Heart left ventricle (tissue), 16 donors: ENCODE data around the gene C1orf122. TPM values are rescaled to one million over a fixed set of nuclear protein-coding genes. Genes with fewer than 3 reads are reported as not detected.
A peak's percentile ranks its signal among the peaks of the same experiment; 100 is the strongest.

Source experiments
- ATAC-seq, 4 donors: fragments of 200-7000 bp; cut with Tn5 transposase; one replicate each; pipeline ENCODE4 v1.9.1; 2020 to 2022; ENCODE audit warnings: moderate library complexity in 4 of 4, mild to moderate bottlenecking in 3 of 4, moderate number of reproducible peaks in 1 of 4
- DNase-seq, 5 donors: peaks; one replicate each; pipeline ENCODE4 v3.0.0-alpha.2; 2020
- H3K27ac ChIP-seq, 12 donors: fragments of 200-600 bp; sonication (generic) in 4 of 12; one replicate each; pipeline versions ENCODE4 v1.5.0 to v1.8.0; 2016 to 2022; ENCODE audit warnings: mild to moderate bottlenecking in 2 of 12
- H3K27me3 ChIP-seq, 9 donors: fragments of 200-600 bp; sonication (generic) in 2 of 9; one replicate each; pipeline versions ENCODE4 v1.5.1 to v1.8.0; 2016 to 2022; ENCODE audit warnings: mild to moderate bottlenecking in 3 of 9
- H3K36me3 ChIP-seq, 9 donors: fragments of 200-600 bp; sonication (generic) in 2 of 9; one replicate each; pipeline versions ENCODE4 v1.5.0 to v1.8.0; 2018 to 2022; ENCODE audit warnings: mild to moderate bottlenecking in 2 of 9
- H3K4me1 ChIP-seq, 12 donors: fragments of 200-600 bp; sonication (generic) in 4 of 12; one replicate each; pipeline versions ENCODE4 v1.5.0 to v1.8.0; 2016 to 2022; ENCODE audit warnings: mild to moderate bottlenecking in 3 of 12
- H3K4me3 ChIP-seq, 12 donors: fragments of 200-600 bp; sonication (generic) in 4 of 12; one replicate each; pipeline versions ENCODE4 v1.5.0 to v1.8.0; 2017 to 2022; ENCODE audit warnings: mild to moderate bottlenecking in 9 of 12, moderate library complexity in 4 of 12
- H3K9me3 ChIP-seq, 12 donors: fragments of 200-600 bp; sonication (generic) in 4 of 12; one replicate each; pipeline versions ENCODE4 v1.5.0 to v1.8.0; 2016 to 2022; ENCODE audit warnings: mild to moderate bottlenecking in 1 of 12
- POLR2A ChIP-seq, 2 donors: fragments of 450-650 bp; IDR thresholded peaks; one replicate each; pipeline ENCODE4 v1.6.1; 2017; ENCODE audit warnings: antibody characterized with exemption in 2 of 2, mild to moderate bottlenecking in 2 of 2, moderate library complexity in 2 of 2
- WGBS, 4 donors: extraction: QIAGEN DNeasy Blood & Tissue Kit in 2 of 4; methylation state at CpG; one replicate each; pipeline versions ENCODE4 v1.1.5 to v1.1.7; 2013 to 2018; 5-methylcytosine and 5-hydroxymethylcytosine counted together
- intact Hi-C, 10 donors: fragments of 100-400 bp; cut with DNase I; formaldehyde crosslinking; loops; one replicate each; pipeline versions ENCODE4 v1.11.1 to v1.14.2; 2022
- polyA plus RNA-seq, 2 donors: library from polyadenylated mRNA; stranded (reverse); fragments of 200-250 nt; gene quantifications; one replicate each; pipeline ENCODE4 v1.2.3, GENCODE V29; 2013
- total RNA-seq, 9 donors: library from RNA; depleted of rRNA in 2 of 9; stranded (reverse); fragments of >200 nt in 2 of 9; fragmentation: NEBNext Ultra II Directional in 3 of 9; extraction: Animal tissue kit (Norgen Biotek cat#: 25700) in 3 of 9; gene quantifications; one replicate each; pipeline versions ENCODE4 v1.1.0 to v1.2.4, GENCODE V29; 2016 to 2023
- TF ChIP-seq, protein P1 (sequence below), 12 donors: fragments of 200-600 bp; sonication (generic) in 4 of 12; IDR thresholded peaks; one replicate each; pipeline versions ENCODE4 v1.5.0 to v1.8.0; 2018 to 2022; ENCODE audit warnings: antibody characterized with exemption in 12 of 12, mild to moderate bottlenecking in 5 of 12
- donor health status: ischemic (EF 13 %, LVEDD 7.1; RV severe dilation, severe dysfunction).
- donor health status: healthy with polysubstance abuse.
- donor health status: DM: no; HTN: yes; CAD: no.
- donor health status: DM: no; HTN: no; CAD: no.
- donor health status: ischemic (EF 25% LVEDD 6.9; RV normal size, moderate dysfunction).
- donor health status: ischemic (EF 25% LVEDD 5.7; RV mildly dilated, moderate dysfunction).
- donor health status: healthy.
- donor health status: DM: yes; HTN: yes; CAD: no.
- donor health status: ischemic (EF 35%, LVEDD 5.7; RV mildly dilated, moderate dysfunction).
- donor health status: nonischemic (EF 11% LVEDD 7.7; RV severe dilation, severe dysfunction).
- donor health status: DM: yes; HTN: yes; CAD: no.
- donor health status: PGD.
- donor health status: ischemic (EF 29% LVEDD 5.4; RV normal size, mild dysfunction).
- donor health status: nonischemic (EF 23%, LVEDD 6.1; RV moderate dilation, normal function).

The C1orf122 gene
- total and polyA plus RNA-seq, 11 donors: 29.1 to 93.0 (median 44.0) TPM

DNA sequence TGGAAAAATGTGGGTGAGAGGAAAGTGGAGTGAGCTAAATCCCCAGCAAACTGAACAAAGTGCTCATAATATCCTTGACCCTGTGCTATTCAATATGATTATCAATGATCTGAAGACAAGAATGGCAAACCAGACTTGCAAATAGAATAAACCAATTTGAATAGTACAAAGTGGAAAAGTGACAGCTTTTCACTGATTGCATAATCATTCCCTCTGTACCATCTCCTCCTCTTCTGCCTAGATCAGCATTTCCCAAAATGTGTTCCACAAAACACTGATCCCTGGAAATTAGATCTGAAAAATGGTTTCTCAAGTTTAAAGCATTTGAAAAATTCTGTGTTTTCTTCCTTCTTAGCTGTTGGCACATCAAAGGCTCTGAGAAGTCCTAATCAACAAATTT lies 43.7 kb downstream of the C1orf122 start:
- no peaks in the 10 kb centered on the region for H3K27me3 ChIP-seq
- no peaks in the 10 kb centered on the region for H3K9me3 ChIP-seq
- no peak for ATAC-seq
- TF ChIP-seq POLR2A (IDR thresholded peaks at IDR 0.05): no peak
- TF ChIP-seq, protein P1, sequence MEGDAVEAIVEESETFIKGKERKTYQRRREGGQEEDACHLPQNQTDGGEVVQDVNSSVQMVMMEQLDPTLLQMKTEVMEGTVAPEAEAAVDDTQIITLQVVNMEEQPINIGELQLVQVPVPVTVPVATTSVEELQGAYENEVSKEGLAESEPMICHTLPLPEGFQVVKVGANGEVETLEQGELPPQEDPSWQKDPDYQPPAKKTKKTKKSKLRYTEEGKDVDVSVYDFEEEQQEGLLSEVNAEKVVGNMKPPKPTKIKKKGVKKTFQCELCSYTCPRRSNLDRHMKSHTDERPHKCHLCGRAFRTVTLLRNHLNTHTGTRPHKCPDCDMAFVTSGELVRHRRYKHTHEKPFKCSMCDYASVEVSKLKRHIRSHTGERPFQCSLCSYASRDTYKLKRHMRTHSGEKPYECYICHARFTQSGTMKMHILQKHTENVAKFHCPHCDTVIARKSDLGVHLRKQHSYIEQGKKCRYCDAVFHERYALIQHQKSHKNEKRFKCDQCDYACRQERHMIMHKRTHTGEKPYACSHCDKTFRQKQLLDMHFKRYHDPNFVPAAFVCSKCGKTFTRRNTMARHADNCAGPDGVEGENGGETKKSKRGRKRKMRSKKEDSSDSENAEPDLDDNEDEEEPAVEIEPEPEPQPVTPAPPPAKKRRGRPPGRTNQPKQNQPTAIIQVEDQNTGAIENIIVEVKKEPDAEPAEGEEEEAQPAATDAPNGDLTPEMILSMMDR (IDR thresholded peaks at IDR 0.05): no peak
- H3K4me1 ChIP-seq: peaks cover 0 to 91% (median 20%) of the 10 kb centered on the region in 12 donors
- peaks cover 0 to 60% (median 20%) of the 10 kb centered on the region in 9 donors for H3K36me3 ChIP-seq
- H3K27ac ChIP-seq: peak overlapping the region in 1 of 12 donors; percentile 77
- intact Hi-C loops: loop anchor here in 2 of 10 donors (10.0 kb wide), 2 partner anchors 46 to 156 kb away; partner anchors contain the start of genes C1orf122 (in 1 of the 2), CDCA8 (in 1 of the 2) and YRDC (in 1 of the 2)
- DNase-seq: no peak
- no peak overlapping the region for H3K4me3 ChIP-seq

DNA sequence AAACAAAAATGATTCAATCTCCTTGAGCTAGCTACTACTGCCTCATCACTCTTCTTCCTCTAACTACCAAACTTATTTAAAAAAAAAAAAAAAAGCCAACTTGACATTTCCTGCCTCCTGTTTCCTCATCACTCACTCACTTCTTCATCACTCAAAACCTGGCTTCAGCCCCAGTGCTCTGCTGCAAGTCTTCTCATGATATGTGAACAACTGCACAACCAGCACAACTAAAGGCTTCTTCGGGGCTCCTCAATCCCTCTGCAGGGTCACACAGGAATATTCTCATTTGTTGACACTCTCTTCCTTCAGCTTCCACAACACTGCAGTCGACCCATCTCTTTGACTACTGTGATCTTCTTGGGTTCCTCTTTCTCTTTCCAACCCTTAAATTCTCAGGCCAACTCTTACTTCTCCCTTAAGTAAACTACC lies 44.2 kb downstream of the C1orf122 start:
- Histone ChIP-seq H3K4me1 (peaks cover 0 to 91% (median 26%) of the 10 kb centered on the region in 12 donors), H3K27me3 (no peaks in the 10 kb centered on the region), H3K4me3 (no peak overlapping the region), H3K9me3 (no peaks in the 10 kb centered on the region), H3K36me3 (peaks cover 0 to 65% (median 25%) of the 10 kb centered on the region in 9 donors), H3K27ac (peak overlapping the region in 1 of 12 donors; percentile 77)
- TF ChIP-seq, protein P1 (IDR thresholded peaks at IDR 0.05): no peak
- no peak for TF ChIP-seq POLR2A (IDR thresholded peaks at IDR 0.05)
- DNase-seq (no peak), ATAC-seq (peak in 3 of 4 donors; percentile 16 to 33 (median 28))
- intact Hi-C loops: loop anchor here in 2 of 10 donors (10.0 kb wide), 2 partner anchors 47 to 157 kb away; partner anchors contain the start of genes C1orf122 (in 1 of the 2), CDCA8 (in 1 of the 2) and YRDC (in 1 of the 2)
- 73 to 85% (median 78%) methylated on average over 2 of the region's 2 CpGs for WGBS, 4 donors

DNA sequence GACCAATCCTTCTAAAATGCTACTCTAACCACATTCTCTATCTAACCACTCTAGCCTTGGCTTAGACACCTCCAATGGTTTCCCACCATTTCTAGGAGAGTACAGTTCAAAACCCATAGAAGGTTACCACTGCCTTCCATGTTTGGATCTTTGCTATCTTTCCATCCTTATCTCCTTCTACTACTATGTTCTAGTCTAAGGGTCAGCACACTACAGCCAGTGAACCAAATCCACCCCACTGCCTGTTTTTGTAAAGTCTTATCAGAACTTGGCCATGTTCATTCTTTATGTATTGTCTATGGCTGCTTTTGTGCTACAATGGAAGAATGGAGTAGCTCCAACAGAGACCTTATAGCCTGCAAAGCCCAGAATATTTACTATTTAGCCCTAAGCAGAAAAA lies 45.6 kb downstream of the C1orf122 start:
- no peak for TF ChIP-seq POLR2A (IDR thresholded peaks at IDR 0.05)
- TF ChIP-seq, protein P1 (IDR thresholded peaks at IDR 0.05): no peak
- peaks cover 0 to 65% (median 33%) of the 10 kb centered on the region in 9 donors for H3K36me3 ChIP-seq
- no peaks in the 10 kb centered on the region for H3K9me3 ChIP-seq
- no peak overlapping the region for H3K4me3 ChIP-seq
- peak overlapping the region in 1 of 12 donors; percentile 77 for H3K27ac ChIP-seq
- no peak for ATAC-seq
- no peaks in the 10 kb centered on the region for H3K27me3 ChIP-seq
- no peak for DNase-seq
- intact Hi-C loops: loop anchor here in 2 of 10 donors (10.0 kb wide), 2 partner anchors 48 to 158 kb away; partner anchors contain the start of genes C1orf122 (in 1 of the 2), CDCA8 (in 1 of the 2) and YRDC (in 1 of the 2)
- H3K4me1 ChIP-seq: peaks cover 0 to 96% (median 32%) of the 10 kb centered on the region in 12 donors

DNA sequence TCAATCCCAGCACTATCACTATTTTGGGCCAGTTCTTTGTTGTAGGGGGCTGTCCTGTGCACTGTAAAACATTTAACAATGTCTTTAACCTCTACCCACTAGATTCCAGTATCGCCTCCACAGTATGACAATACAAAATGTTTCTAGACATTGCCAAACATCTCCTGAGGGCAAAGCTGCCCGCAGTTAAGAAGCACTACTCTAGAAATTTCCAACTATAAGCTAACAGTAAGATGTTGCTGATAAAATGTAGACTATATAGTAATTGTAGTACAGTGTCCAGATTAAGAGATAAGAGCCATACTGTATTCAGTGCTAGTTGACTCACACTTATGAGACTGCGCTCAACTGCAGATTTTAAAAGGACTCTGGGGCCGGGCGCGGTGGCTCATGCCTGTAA lies 46.8 kb downstream of the C1orf122 start:
- H3K36me3 ChIP-seq: peaks cover 0 to 53% (median 33%) of the 10 kb centered on the region in 9 donors
- H3K9me3 ChIP-seq: no peaks in the 10 kb centered on the region
- H3K4me3 ChIP-seq: no peak overlapping the region
- WGBS, 4 donors: 97 to 100% (median 97%) methylated on average over 6 of the region's 6 CpGs
- intact Hi-C loops: loop anchor here in 2 of 10 donors (10.0 kb wide), 2 partner anchors 50 to 160 kb away; partner anchors contain the start of genes C1orf122 (in 1 of the 2), CDCA8 (in 1 of the 2) and YRDC (in 1 of the 2)
- peaks cover 0 to 93% (median 40%) of the 10 kb centered on the region in 12 donors for H3K4me1 ChIP-seq
- no peak overlapping the region for H3K27ac ChIP-seq
- no peaks in the 10 kb centered on the region for H3K27me3 ChIP-seq
- ATAC-seq: no peak
- no peak for DNase-seq
- TF ChIP-seq POLR2A (IDR thresholded peaks at IDR 0.05): no peak
- TF ChIP-seq, protein P1 (IDR thresholded peaks at IDR 0.05): no peak

Other genes with a start within 250 kb of the C1orf122 start
- 10 to 100 TPM; 19.4 to 29.7 (median 23.8) TPM for gene GNL2, start 211.9 kb upstream of the C1orf122 start, total RNA-seq
- 10 to 100 TPM; 39.0 to 76.7 TPM for gene GNL2, start 211.9 kb upstream of the C1orf122 start, polyA plus RNA-seq
- 10 to 100 TPM in 1 of 9 donors, not detected in 8; 13.2 TPM for gene RSPO1, start 172.9 kb upstream of the C1orf122 start, total RNA-seq
- gene RSPO1, start 172.9 kb upstream of the C1orf122 start, polyA plus RNA-seq: not detected
- 1 to 10 TPM in 1 of 9 donors, under 1 TPM in 7, not detected in 1; 0.12 to 5.0 (median 0.36) TPM for gene CDCA8, start 115.3 kb upstream of the C1orf122 start, total RNA-seq
- gene CDCA8, start 115.3 kb upstream of the C1orf122 start, polyA plus RNA-seq: under 1 TPM; 0.30 to 0.51 TPM
- under 1 TPM in 4 of 9 donors, not detected in 5; 0.05 to 0.60 (median 0.13) TPM for gene EPHA10, start 42.7 kb upstream of the C1orf122 start, total RNA-seq
- under 1 TPM; 0.01 to 0.11 TPM for gene EPHA10, start 42.7 kb upstream of the C1orf122 start, polyA plus RNA-seq
- 1 to 10 TPM in 5 of 9 donors, under 1 TPM in 4; 0.63 to 2.9 (median 1.1) TPM for gene MANEAL, start 13.9 kb upstream of the C1orf122 start, total RNA-seq
- under 1 TPM; 0.53 to 0.97 TPM for gene MANEAL, start 13.9 kb upstream of the C1orf122 start, polyA plus RNA-seq
- gene YRDC, start 418 bp downstream of the C1orf122 start, total RNA-seq: 1 to 10 TPM; 4.0 to 8.9 (median 6.1) TPM
- 10 to 100 TPM in 1 of 2 donors, 1 to 10 TPM in 1; 2.8 to 21.3 TPM for gene YRDC, start 418 bp downstream of the C1orf122 start, polyA plus RNA-seq
- gene MTF1, start 51.8 kb downstream of the C1orf122 start, total RNA-seq: 10 to 100 TPM in 7 of 9 donors, 1 to 10 TPM in 2; 4.2 to 19.5 (median 12.4) TPM
- gene MTF1, start 51.8 kb downstream of the C1orf122 start, polyA plus RNA-seq: 1 to 10 TPM; 1.7 to 7.4 TPM
- gene INPP5B, start 139.3 kb downstream of the C1orf122 start, total RNA-seq: 10 to 100 TPM in 8 of 9 donors, 1 to 10 TPM in 1; 7.7 to 16.2 (median 13.1) TPM
- gene INPP5B, start 139.3 kb downstream of the C1orf122 start, polyA plus RNA-seq: 10 to 100 TPM in 1 of 2 donors, 1 to 10 TPM in 1; 6.5 to 11.4 TPM
- 10 to 100 TPM; 18.8 to 36.1 (median 26.1) TPM for gene SF3A3, start 182.2 kb downstream of the C1orf122 start, total RNA-seq
- 10 to 100 TPM in 1 of 2 donors, 1 to 10 TPM in 1; 9.7 to 31.4 TPM for gene SF3A3, start 182.2 kb downstream of the C1orf122 start, polyA plus RNA-seq
- 10 to 100 TPM in 6 of 9 donors, 1 to 10 TPM in 3; 4.6 to 27.0 (median 11.3) TPM for gene FHL3, start 197.7 kb downstream of the C1orf122 start, total RNA-seq
- 10 to 100 TPM; 13.7 to 15.4 TPM for gene FHL3, start 197.7 kb downstream of the C1orf122 start, polyA plus RNA-seq
- 10 to 100 TPM; 30.7 to 43.7 (median 36.5) TPM for gene UTP11, start 204.9 kb downstream of the C1orf122 start, total RNA-seq
- 10 to 100 TPM; 36.2 to 51.6 TPM for gene UTP11, start 204.9 kb downstream of the C1orf122 start, polyA plus RNA-seq
- under 1 TPM in 2 of 9 donors, not detected in 7; 0.17 to 0.18 TPM for gene POU3F1, start 239.0 kb downstream of the C1orf122 start, total RNA-seq
- gene POU3F1, start 239.0 kb downstream of the C1orf122 start, polyA plus RNA-seq: not detected